HG03432 (cell line): Measurements from ENCODE around the gene XRCC4.
A peak's percentile ranks its signal among the peaks of the same experiment; 100 is the strongest.
"Not testable (repeated sequence)": the region's sequence is repeated elsewhere in the genome, so short reads cannot be mapped to it uniquely, and the experiment has no call there.

Source experiments
- ATAC-seq: cut with Tn5 transposase; IDR thresholded peaks from one replicate; pipeline ENCODE4 v1.9.1; 2021; ENCODE audit warnings: mild to moderate bottlenecking, moderate library complexity; ENCODE audit not compliant: unreplicated experiment

Gene XRCC4

GRCh38 chr5:83253720-83254119, 176.4 kb downstream of the XRCC4 start:
- ATAC-seq = no peak

- no peak for ATAC-seq
These were observed 177.9 kb downstream of the XRCC4 start for GRCh38 chr5:83255268-83255667.

GRCh38 chr5:83256091-83256780, 178.9 kb downstream of the XRCC4 start:
- ATAC-seq = no peak

- not testable (repeated sequence) for ATAC-seq
These were observed 180.3 kb downstream of the XRCC4 start for GRCh38 chr5:83257684-83258083.

- no peak for ATAC-seq
These were observed 188.0 kb downstream of the XRCC4 start for GRCh38 chr5:83265318-83265717.

- no peak for ATAC-seq
These were observed 193.0 kb downstream of the XRCC4 start for GRCh38 chr5:83270311-83270710.

- ATAC-seq = no peak
These were observed 199.8 kb downstream of the XRCC4 start for GRCh38 chr5:83277154-83277553.

GRCh38 chr5:83277953-83278352, 200.6 kb downstream of the XRCC4 start:
- peak; percentile 60 for ATAC-seq

GRCh38 chr5:83281176-83281575, 203.8 kb downstream of the XRCC4 start:
- ATAC-seq = no peak

GRCh38 chr5:83281658-83282057, 204.3 kb downstream of the XRCC4 start:
- no peak for ATAC-seq

GRCh38 chr5:83283761-83284160, 206.4 kb downstream of the XRCC4 start:
- ATAC-seq = no peak

GRCh38 chr5:83285661-83286398, 208.5 kb downstream of the XRCC4 start:
- no peak for ATAC-seq

GRCh38 chr5:83294246-83294645, 216.9 kb downstream of the XRCC4 start:
- ATAC-seq = no peak

GRCh38 chr5:83299353-83299752, 222.0 kb downstream of the XRCC4 start:
- ATAC-seq = no peak

- peak; percentile 98 for ATAC-seq
These were observed 229.4 kb downstream of the XRCC4 start for GRCh38 chr5:83306572-83307241.

GRCh38 chr5:83312663-83313062, 235.3 kb downstream of the XRCC4 start:
- ATAC-seq = no peak

GRCh38 chr5:83313436-83313835, 236.1 kb downstream of the XRCC4 start:
- ATAC-seq = no peak

GRCh38 chr5:83321483-83322055, 244.2 kb downstream of the XRCC4 start:
- ATAC-seq = no peak

GRCh38 chr5:83322273-83322924, 245.1 kb downstream of the XRCC4 start:
- no peak for ATAC-seq

GRCh38 chr5:83323557-83324180, 246.3 kb downstream of the XRCC4 start:
- no peak for ATAC-seq

GRCh38 chr5:83331842-83332241, 254.5 kb downstream of the XRCC4 start:
- no peak for ATAC-seq
